ENCODE measurements around the gene FRMPD2.

DNA sequence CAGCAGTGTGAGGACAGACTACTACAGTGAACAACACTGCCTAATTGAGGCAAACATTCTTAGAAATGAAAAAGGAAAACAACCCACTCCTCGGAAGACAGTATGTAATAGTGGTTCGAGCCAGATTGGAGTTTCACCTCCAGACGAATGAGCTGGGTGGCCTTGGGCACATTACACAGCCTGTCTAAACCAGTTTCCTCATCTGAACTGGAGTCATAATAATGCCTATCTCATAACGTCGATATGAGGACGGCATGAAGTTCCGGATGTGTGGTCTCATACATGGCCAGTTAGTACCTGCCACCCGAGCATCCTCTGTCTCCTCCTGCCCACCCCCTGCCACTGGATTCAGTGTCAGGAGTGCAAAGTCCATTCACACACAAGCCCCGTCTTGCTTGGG lies 15.8 kb upstream of the FRMPD2 start:
- TF ChIP-seq, protein P1, sequence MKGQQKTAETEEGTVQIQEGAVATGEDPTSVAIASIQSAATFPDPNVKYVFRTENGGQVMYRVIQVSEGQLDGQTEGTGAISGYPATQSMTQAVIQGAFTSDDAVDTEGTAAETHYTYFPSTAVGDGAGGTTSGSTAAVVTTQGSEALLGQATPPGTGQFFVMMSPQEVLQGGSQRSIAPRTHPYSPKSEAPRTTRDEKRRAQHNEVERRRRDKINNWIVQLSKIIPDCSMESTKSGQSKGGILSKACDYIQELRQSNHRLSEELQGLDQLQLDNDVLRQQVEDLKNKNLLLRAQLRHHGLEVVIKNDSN (CRISPR knock-in tag; IDR thresholded peaks at IDR 0.05): no peak
- TF ChIP-seq, protein P2, sequence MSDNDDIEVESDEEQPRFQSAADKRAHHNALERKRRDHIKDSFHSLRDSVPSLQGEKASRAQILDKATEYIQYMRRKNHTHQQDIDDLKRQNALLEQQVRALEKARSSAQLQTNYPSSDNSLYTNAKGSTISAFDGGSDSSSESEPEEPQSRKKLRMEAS (CRISPR knock-in tag; IDR thresholded peaks at IDR 0.05): no peak
- TF ChIP-seq, protein P3, sequence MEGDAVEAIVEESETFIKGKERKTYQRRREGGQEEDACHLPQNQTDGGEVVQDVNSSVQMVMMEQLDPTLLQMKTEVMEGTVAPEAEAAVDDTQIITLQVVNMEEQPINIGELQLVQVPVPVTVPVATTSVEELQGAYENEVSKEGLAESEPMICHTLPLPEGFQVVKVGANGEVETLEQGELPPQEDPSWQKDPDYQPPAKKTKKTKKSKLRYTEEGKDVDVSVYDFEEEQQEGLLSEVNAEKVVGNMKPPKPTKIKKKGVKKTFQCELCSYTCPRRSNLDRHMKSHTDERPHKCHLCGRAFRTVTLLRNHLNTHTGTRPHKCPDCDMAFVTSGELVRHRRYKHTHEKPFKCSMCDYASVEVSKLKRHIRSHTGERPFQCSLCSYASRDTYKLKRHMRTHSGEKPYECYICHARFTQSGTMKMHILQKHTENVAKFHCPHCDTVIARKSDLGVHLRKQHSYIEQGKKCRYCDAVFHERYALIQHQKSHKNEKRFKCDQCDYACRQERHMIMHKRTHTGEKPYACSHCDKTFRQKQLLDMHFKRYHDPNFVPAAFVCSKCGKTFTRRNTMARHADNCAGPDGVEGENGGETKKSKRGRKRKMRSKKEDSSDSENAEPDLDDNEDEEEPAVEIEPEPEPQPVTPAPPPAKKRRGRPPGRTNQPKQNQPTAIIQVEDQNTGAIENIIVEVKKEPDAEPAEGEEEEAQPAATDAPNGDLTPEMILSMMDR (IDR thresholded peaks at IDR 0.05): no peak
- no peak for TF ChIP-seq MYBL2 (CRISPR knock-in tag; IDR thresholded peaks at IDR 0.05)

Measured in WTC11 (cell line).